Liver (tissue), 9 donors: Measurements from ENCODE around the gene TOMM40L. TPM values are rescaled to one million over a fixed set of nuclear protein-coding genes. Genes with fewer than 3 reads are reported as not detected.

Source experiments
- DNase-seq: peaks from one replicate; pipeline ENCODE4 v3.0.0-alpha.2; 2017; ENCODE audit warnings: low spot score
- H3K27ac ChIP-seq, 2 donors: one replicate each; pipeline ENCODE4 v1.7.0; 2013; ENCODE audit warnings: inconsistent platforms in 2 of 2, low read length in 2 of 2, control low read depth in 1 of 2, low read depth in 1 of 2, mild to moderate bottlenecking in 1 of 2
- H3K27me3 ChIP-seq, 4 donors: one replicate each; pipeline versions ENCODE4 v1.6.1 to v1.7.0; 2013; ENCODE audit warnings: low read length in 3 of 4, inconsistent platforms in 1 of 4, mild to moderate bottlenecking in 1 of 4, moderate library complexity in 1 of 4; ENCODE audit not compliant: control insufficient read depth in 4 of 4, insufficient read depth in 4 of 4
- H3K36me3 ChIP-seq, 4 donors: one replicate each; pipeline versions ENCODE4 v1.6.1 to v1.7.0; 2013; ENCODE audit warnings: low read length in 3 of 4, mild to moderate bottlenecking in 3 of 4, low read depth in 1 of 4, moderate library complexity in 1 of 4; ENCODE audit not compliant: control insufficient read depth in 4 of 4, insufficient read depth in 3 of 4
- H3K4me1 ChIP-seq, 4 donors: one replicate each; pipeline versions ENCODE4 v1.6.1 to v1.7.0; 2013; ENCODE audit warnings: low read length in 3 of 4, mild to moderate bottlenecking in 3 of 4, moderate library complexity in 1 of 4; ENCODE audit not compliant: control insufficient read depth in 4 of 4, insufficient read depth in 4 of 4
- H3K4me3 ChIP-seq, 3 donors: one replicate each; pipeline versions ENCODE4 v1.6.1 to v1.7.0; 2013; ENCODE audit warnings: low read length in 3 of 3, control low read depth in 1 of 3, low read depth in 1 of 3, mild to moderate bottlenecking in 1 of 3
- H3K9ac ChIP-seq, 2 donors: one replicate each; pipeline ENCODE4 v1.7.0; 2013; ENCODE audit warnings: low read length in 2 of 2, mild to moderate bottlenecking in 2 of 2, moderate library complexity in 2 of 2, control low read depth in 1 of 2, low read depth in 1 of 2
- H3K9me3 ChIP-seq, 4 donors: one replicate each; pipeline versions ENCODE4 v1.6.1 to v1.7.0; 2013; ENCODE audit warnings: low read length in 3 of 4; ENCODE audit not compliant: control insufficient read depth in 4 of 4
- CTCF ChIP-seq: fragments of 150-350 bp; IDR thresholded peaks from 2 replicates; pipeline ENCODE4 v1.5.1; 2017; ENCODE audit warnings: improper control_type of control experiment, low read depth, low read length; ENCODE audit not compliant: missing input control
- EGR1 ChIP-seq, 2 donors: IDR thresholded peaks; 2 replicates each; pipeline ENCODE4 v1.6.1; 2016 to 2018; ENCODE audit warnings: antibody characterized with exemption in 2 of 2, low read depth in 2 of 2
- FOXA1 ChIP-seq: IDR thresholded peaks from 2 replicates; pipeline ENCODE4 v1.6.1; 2016; ENCODE audit warnings: antibody characterized with exemption
- FOXA2 ChIP-seq: IDR thresholded peaks from 2 replicates; pipeline ENCODE4 v1.6.1; 2016; ENCODE audit warnings: antibody characterized with exemption
- GABPA ChIP-seq, 2 donors: IDR thresholded peaks in 1 of 2; conservative IDR thresholded peaks in 1 of 2; 2 replicates each; pipeline ENCODE4 v1.6.1; 2016; ENCODE audit warnings: antibody characterized with exemption in 2 of 2, mild to moderate bottlenecking in 1 of 2, moderate library complexity in 1 of 2
- HNF4A ChIP-seq, 2 donors: conservative IDR thresholded peaks; 2 replicates each; pipeline ENCODE4 v1.6.1; 2016; ENCODE audit warnings: antibody characterized with exemption in 2 of 2, mild to moderate bottlenecking in 2 of 2
- HNF4G ChIP-seq: IDR thresholded peaks from 2 replicates; pipeline ENCODE4 v1.6.1; 2016; ENCODE audit warnings: antibody characterized with exemption
- JUND ChIP-seq, 2 donors: IDR thresholded peaks; 2 replicates each; pipeline ENCODE4 v1.6.1; 2016; ENCODE audit warnings: antibody characterized with exemption in 2 of 2
- NR2F2 ChIP-seq: IDR thresholded peaks from 2 replicates; pipeline ENCODE4 v1.6.1; 2016; ENCODE audit warnings: antibody characterized with exemption
- RAD21 ChIP-seq, 2 donors: IDR thresholded peaks; 2 replicates each; pipeline ENCODE4 v1.6.1; 2016; ENCODE audit warnings: antibody characterized with exemption in 2 of 2, mild to moderate bottlenecking in 2 of 2
- RXRA ChIP-seq, 2 donors: IDR thresholded peaks; 2 replicates each; pipeline ENCODE4 v1.6.1; 2017 to 2018; ENCODE audit warnings: antibody characterized with exemption in 2 of 2, mild to moderate bottlenecking in 1 of 2
- SP1 ChIP-seq: IDR thresholded peaks from 2 replicates; pipeline ENCODE4 v1.6.1; 2018; ENCODE audit warnings: antibody characterized with exemption, mild to moderate bottlenecking
- TAF1 ChIP-seq: conservative IDR thresholded peaks from 2 replicates; pipeline ENCODE4 v1.6.1; 2016; ENCODE audit warnings: antibody characterized with exemption, mild to moderate bottlenecking
- YY1 ChIP-seq: IDR thresholded peaks from 2 replicates; pipeline ENCODE4 v1.6.1; 2016; ENCODE audit warnings: antibody characterized with exemption, mild to moderate bottlenecking
- ZBTB33 ChIP-seq: IDR thresholded peaks from 2 replicates; pipeline ENCODE4 v1.6.1; 2016; ENCODE audit warnings: antibody characterized with exemption
- WGBS: extraction: QIAGEN DNeasy Blood & Tissue Kit; methylation state at CpG from one replicate; pipeline ENCODE4 v1.1.7; 2013; 5-methylcytosine and 5-hydroxymethylcytosine counted together
- polyA plus RNA-seq, 2 donors: library from polyadenylated mRNA; stranded (reverse) in 1 of 2; unstranded in 1 of 2; fragments of 200-250 nt in 1 of 2; fragments of >200 nt in 1 of 2; fragmentation: Nextera tagmentation in 1 of 2; extraction: Ambion mirVana in 1 of 2; gene quantifications; one replicate each; pipeline versions ENCODE4 v1.2.1 to v1.2.3, GENCODE V29; 2013 to 2015
- total RNA-seq, 2 donors: library from RNA; depleted of rRNA; stranded (reverse); fragments of >200 nt; gene quantifications; one replicate each; pipeline ENCODE4 v1.2.3, GENCODE V29; 2014
- TF ChIP-seq, protein P1 (sequence below): IDR thresholded peaks from 2 replicates; pipeline ENCODE4 v1.6.1; 2016; ENCODE audit warnings: antibody characterized with exemption
- TF ChIP-seq, protein P2 (sequence below): IDR thresholded peaks from 2 replicates; pipeline ENCODE4 v1.6.1; 2016; ENCODE audit warnings: antibody characterized with exemption, mild to moderate bottlenecking
- TF ChIP-seq, protein P3 (sequence below): IDR thresholded peaks from 2 replicates; pipeline ENCODE4 v1.6.1; 2016; ENCODE audit warnings: antibody characterized with exemption
- donor health status: healthy.
- donor health status: healthy.
- donor health status: healthy.
- donor health status: healthy.
- donor health status: healthy.

Gene TOMM40L
- total and polyA plus RNA-seq, 4 donors = 6.7 to 10.5 (median 8.9) TPM

DNA sequence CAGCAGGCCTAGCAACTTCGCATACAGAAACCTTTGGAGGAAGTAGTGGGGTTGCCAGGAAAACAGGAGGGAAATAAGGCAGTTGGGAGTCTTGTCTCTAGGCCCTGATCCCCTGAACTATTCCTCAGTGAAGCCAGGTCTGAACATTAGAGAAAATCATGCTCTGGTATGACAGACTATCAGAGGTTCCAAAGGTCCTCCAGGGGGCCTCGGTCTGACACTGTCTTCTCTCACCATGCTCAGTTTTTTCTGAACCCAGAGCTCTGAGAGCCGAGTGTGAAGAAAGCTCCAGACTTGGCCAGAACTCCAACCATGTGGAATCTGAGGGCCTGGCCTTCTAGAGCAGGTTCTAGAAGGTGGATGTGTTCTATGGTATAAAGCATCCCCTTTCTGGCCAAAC is 4.0 kb downstream of the TOMM40L start:
- peak overlapping the region in 1 of 2 donors; percentile 13 for H3K27ac ChIP-seq
- TF ChIP-seq HNF4A (conservative IDR thresholded peaks at IDR 0.05) = peak in 1 of 2 donors; percentile 9
- TF ChIP-seq RAD21 (IDR thresholded peaks at IDR 0.05) = peak in 1 of 2 donors; percentile 12
- TF ChIP-seq JUND (IDR thresholded peaks at IDR 0.05) = no peak

DNA sequence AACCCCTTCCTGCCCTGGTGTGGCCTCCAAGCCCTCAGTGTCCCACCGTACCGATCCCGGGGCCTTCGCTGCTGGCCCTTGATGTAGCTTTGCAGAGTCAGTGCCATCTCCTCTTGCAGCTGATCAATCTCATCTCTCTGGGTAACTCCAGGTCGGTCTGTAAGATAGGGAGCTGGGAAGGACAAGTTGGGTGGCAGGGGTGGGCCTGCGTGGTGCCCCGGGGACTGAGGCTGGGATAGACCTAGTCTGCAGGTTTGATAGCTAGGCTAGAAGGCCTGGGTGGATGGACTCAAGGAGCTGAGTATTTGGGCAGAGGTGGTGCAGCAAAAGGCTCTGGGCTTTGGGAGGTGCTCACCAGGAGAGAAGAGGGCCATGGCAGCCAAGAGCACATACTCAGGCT is 4.9 kb downstream of the TOMM40L start:
- Histone ChIP-seq H3K27ac (no peak overlapping the region), H3K9me3 (no peaks in the 10 kb centered on the region), H3K36me3 (peaks cover 7 to 47% (median 27%) of the 10 kb centered on the region in 4 donors), H3K4me1 (peaks cover 0 to 45% (median 27%) of the 10 kb centered on the region in 4 donors), H3K4me3 (no peak overlapping the region), H3K27me3 (no peaks in the 10 kb centered on the region), H3K9ac (no peak overlapping the region)
- DNase-seq = no peak
- 96% methylated on average over 7 of the region's 7 CpGs for WGBS
- TF ChIP-seq YY1 (no peak), TAF1 (no peak), GABPA (IDR thresholded peaks at IDR 0.05 in 1 of 2, conservative IDR thresholded peaks at IDR 0.05 in 1 of 2) (no peak), CTCF (no peak), RAD21 (IDR thresholded peaks at IDR 0.05) (no peak), FOXA1 (no peak)

More for the DNA sequence above, 4.0 kb downstream of the TOMM40L start:
- Histone ChIP-seq H3K9ac (no peak overlapping the region), H3K4me1 (peaks cover 0 to 47% (median 29%) of the 10 kb centered on the region in 4 donors), H3K27me3 (no peaks in the 10 kb centered on the region), H3K9me3 (no peaks in the 10 kb centered on the region), H3K4me3 (no peak overlapping the region), H3K36me3 (peaks cover 7 to 42% (median 26%) of the 10 kb centered on the region in 4 donors)
- DNase-seq = no peak
- 55% methylated on average over 3 of the region's 3 CpGs for WGBS

- H3K36me3 ChIP-seq = peaks cover 7 to 47% (median 27%) of the 10 kb centered on the region in 4 donors
- no peak overlapping the region for H3K9ac ChIP-seq
- no peaks in the 10 kb centered on the region for H3K9me3 ChIP-seq
- no peak overlapping the region for H3K4me3 ChIP-seq
- peaks cover 0 to 35% (median 16%) of the 10 kb centered on the region in 4 donors for H3K4me1 ChIP-seq
- TF ChIP-seq ZBTB33 = no peak
- TF ChIP-seq EGR1 (IDR thresholded peaks at IDR 0.05; ENCODE audit: low read depth in 2 of 2) = no peak
- TF ChIP-seq SP1 = no peak
- no peak for TF ChIP-seq HNF4G
- TF ChIP-seq RAD21 (IDR thresholded peaks at IDR 0.05) = no peak
- no peak for TF ChIP-seq JUND (IDR thresholded peaks at IDR 0.05)
- TF ChIP-seq, protein P1, sequence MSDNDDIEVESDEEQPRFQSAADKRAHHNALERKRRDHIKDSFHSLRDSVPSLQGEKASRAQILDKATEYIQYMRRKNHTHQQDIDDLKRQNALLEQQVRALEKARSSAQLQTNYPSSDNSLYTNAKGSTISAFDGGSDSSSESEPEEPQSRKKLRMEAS = no peak
- TF ChIP-seq, protein P2, sequence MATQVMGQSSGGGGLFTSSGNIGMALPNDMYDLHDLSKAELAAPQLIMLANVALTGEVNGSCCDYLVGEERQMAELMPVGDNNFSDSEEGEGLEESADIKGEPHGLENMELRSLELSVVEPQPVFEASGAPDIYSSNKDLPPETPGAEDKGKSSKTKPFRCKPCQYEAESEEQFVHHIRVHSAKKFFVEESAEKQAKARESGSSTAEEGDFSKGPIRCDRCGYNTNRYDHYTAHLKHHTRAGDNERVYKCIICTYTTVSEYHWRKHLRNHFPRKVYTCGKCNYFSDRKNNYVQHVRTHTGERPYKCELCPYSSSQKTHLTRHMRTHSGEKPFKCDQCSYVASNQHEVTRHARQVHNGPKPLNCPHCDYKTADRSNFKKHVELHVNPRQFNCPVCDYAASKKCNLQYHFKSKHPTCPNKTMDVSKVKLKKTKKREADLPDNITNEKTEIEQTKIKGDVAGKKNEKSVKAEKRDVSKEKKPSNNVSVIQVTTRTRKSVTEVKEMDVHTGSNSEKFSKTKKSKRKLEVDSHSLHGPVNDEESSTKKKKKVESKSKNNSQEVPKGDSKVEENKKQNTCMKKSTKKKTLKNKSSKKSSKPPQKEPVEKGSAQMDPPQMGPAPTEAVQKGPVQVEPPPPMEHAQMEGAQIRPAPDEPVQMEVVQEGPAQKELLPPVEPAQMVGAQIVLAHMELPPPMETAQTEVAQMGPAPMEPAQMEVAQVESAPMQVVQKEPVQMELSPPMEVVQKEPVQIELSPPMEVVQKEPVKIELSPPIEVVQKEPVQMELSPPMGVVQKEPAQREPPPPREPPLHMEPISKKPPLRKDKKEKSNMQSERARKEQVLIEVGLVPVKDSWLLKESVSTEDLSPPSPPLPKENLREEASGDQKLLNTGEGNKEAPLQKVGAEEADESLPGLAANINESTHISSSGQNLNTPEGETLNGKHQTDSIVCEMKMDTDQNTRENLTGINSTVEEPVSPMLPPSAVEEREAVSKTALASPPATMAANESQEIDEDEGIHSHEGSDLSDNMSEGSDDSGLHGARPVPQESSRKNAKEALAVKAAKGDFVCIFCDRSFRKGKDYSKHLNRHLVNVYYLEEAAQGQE = no peak
- no peak for TF ChIP-seq YY1
- no peak for TF ChIP-seq TAF1
- no peak for TF ChIP-seq FOXA1
- no peak for TF ChIP-seq FOXA2
- no peak for TF ChIP-seq RXRA (IDR thresholded peaks at IDR 0.05)
- no peak for TF ChIP-seq CTCF
- TF ChIP-seq NR2F2 = no peak
- no peak for TF ChIP-seq GABPA (IDR thresholded peaks at IDR 0.05 in 1 of 2, conservative IDR thresholded peaks at IDR 0.05 in 1 of 2)
- TF ChIP-seq, protein P3, sequence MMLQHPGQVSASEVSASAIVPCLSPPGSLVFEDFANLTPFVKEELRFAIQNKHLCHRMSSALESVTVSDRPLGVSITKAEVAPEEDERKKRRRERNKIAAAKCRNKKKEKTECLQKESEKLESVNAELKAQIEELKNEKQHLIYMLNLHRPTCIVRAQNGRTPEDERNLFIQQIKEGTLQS = no peak
- 92% methylated on average over 9 of the region's 9 CpGs for whole genome bisulfite sequencing
- DNase-seq = no peak
- no peaks in the 10 kb centered on the region for H3K27me3 ChIP-seq
- H3K27ac ChIP-seq = no peak overlapping the region
Observed at GRCh38 chr1:161233102-161233501, 7.2 kb downstream of the TOMM40L start.
